K562 (cell line): ENCODE data around the gene LY6G6C. TPM values are rescaled to one million over a fixed set of nuclear protein-coding genes. Genes with fewer than 3 reads are reported as not detected.
A peak's percentile ranks its signal among the peaks of the same experiment; 100 is the strongest.

Source experiments
- BRD4 ChIP-seq: fragments of 200-600 bp; sonication (generic); IDR thresholded peaks from 2 replicates; pipeline ENCODE4 v1.6.1; 2017; ENCODE audit warnings: inconsistent platforms
- CBFB ChIP-seq: sonication (generic); formaldehyde crosslinking; IDR thresholded peaks from 2 replicates; pipeline ENCODE4 v1.4.0; 2020; ENCODE audit warnings: mild to moderate bottlenecking, missing genetic modification reagents
- CREBBP ChIP-seq: IDR thresholded peaks from one replicate; pipeline ENCODE4 v1.6.1; 2012; ENCODE audit warnings: low read depth, mild to moderate bottlenecking, control low read depth, inconsistent platforms, low read length
- ESRRB ChIP-seq: fragments of 250-450 bp; sonication (Bioruptor Pico); IDR thresholded peaks from 2 replicates; pipeline ENCODE4 v1.5.0; 2020; ENCODE audit warnings: mild to moderate bottlenecking, moderate library complexity, borderline replicate concordance
- FOXA1 ChIP-seq: fragments of 450-650 bp; IDR thresholded peaks from 2 replicates; pipeline ENCODE4 v1.6.1; 2016; ENCODE audit warnings: mild to moderate bottlenecking, borderline replicate concordance
- KAT2B ChIP-seq: IDR thresholded peaks from one replicate; pipeline ENCODE4 v1.6.1; 2012; ENCODE audit warnings: low read depth, mild to moderate bottlenecking, control low read depth, inconsistent platforms, low read length, moderate library complexity
- NFXL1 ChIP-seq: fragments of 450-650 bp; formaldehyde crosslinking; IDR thresholded peaks from 2 replicates; pipeline ENCODE4 v1.4.0; 2021; ENCODE audit warnings: mild to moderate bottlenecking
- POLR2B ChIP-seq: fragments of 450-650 bp; IDR thresholded peaks from 2 replicates; pipeline ENCODE4 v1.6.1; 2018; ENCODE audit warnings: low read depth; ENCODE audit not compliant: partially characterized antibody
- PRPF4 ChIP-seq: fragments of 200-400 bp; formaldehyde crosslinking; IDR thresholded peaks from one replicate; pipeline ENCODE4 v1.6.1; 2017; ENCODE audit warnings: low read length, low read depth, mild to moderate bottlenecking; ENCODE audit not compliant: insufficient read depth, poor library complexity, severe bottlenecking
- RREB1 ChIP-seq: fragments of 250-450 bp; sonication (Bioruptor Pico); IDR thresholded peaks from 2 replicates; pipeline ENCODE4 v1.4.0; 2020
- SMAD1 ChIP-seq: fragments of 150-350 bp; IDR thresholded peaks from 2 replicates; pipeline ENCODE4 v1.6.1; 2014; ENCODE audit warnings: low read length, low read depth; ENCODE audit not compliant: partially characterized antibody
- TAF1 ChIP-seq: IDR thresholded peaks from 2 replicates; pipeline ENCODE4 v1.6.1; 2011; ENCODE audit warnings: mild to moderate bottlenecking, low read length, moderate library complexity; ENCODE audit not compliant: insufficient read depth, control insufficient read depth, severe bottlenecking; ENCODE audit errors: extremely low read depth
- ZNF561 ChIP-seq: fragments of 450-650 bp; formaldehyde crosslinking; conservative IDR thresholded peaks from 2 replicates; pipeline ENCODE4 v1.4.0; 2020; ENCODE audit warnings: mild to moderate bottlenecking, moderate library complexity
- ZNF780A ChIP-seq: fragments of 250-450 bp; sonication (Bioruptor Pico); IDR thresholded peaks from 2 replicates; pipeline ENCODE4 v1.5.0; 2021; ENCODE audit warnings: mild to moderate bottlenecking
- polyA plus RNA-seq, 8 experiments: library from polyadenylated mRNA; depleted of rRNA in 4 of 8; stranded (reverse) in 5 of 8; unstranded in 3 of 8; fragments of >200 nt; fragmentation: Nextera tagmentation in 2 of 8; fragmentation: Illumina TruSeq in 1 of 8; extraction: Ambion mirVana in 2 of 8; extraction: Trizol in 1 of 8; gene quantifications; 2 replicates each; pipeline versions ENCODE4 v1.2.1 to v1.2.3, GENCODE V29; 2011 to 2014; ENCODE audit warnings: inconsistent platforms in 1 of 8, missing spikeins in 1 of 8
- total RNA-seq, 7 experiments: library from RNA; depleted of rRNA in 6 of 7; stranded (reverse); fragments of >200 nt in 6 of 7; fragmentation: Illumina TruSeq in 2 of 7; extraction: Trizol in 2 of 7; gene quantifications; 2 replicates each; pipeline versions ENCODE4 v1.2.1 to v1.2.3, GENCODE V29; 2011 to 2021; ENCODE audit warnings: low replicate concordance in 1 of 7
- TF ChIP-seq, protein P1 (sequence below), 2 experiments: fragments of 450-650 bp in 1 of 2; IDR thresholded peaks; 2 replicates each; pipeline ENCODE4 v1.6.1; 2011 to 2017; ENCODE audit warnings: low read depth in 2 of 2, antibody characterized with exemption in 1 of 2, borderline replicate concordance in 1 of 2, low read length in 1 of 2, mild to moderate bottlenecking in 1 of 2, mixed read lengths in 1 of 2; ENCODE audit not compliant: control insufficient read depth in 1 of 2
- TF ChIP-seq, protein P2 (sequence below): fragments of 200-400 bp; formaldehyde crosslinking; IDR thresholded peaks from 2 replicates; pipeline ENCODE4 v1.6.1; 2017; ENCODE audit warnings: mild to moderate bottlenecking, low read depth, low read length, moderate library complexity

LY6G6C gene
- total and polyA plus RNA-seq, 9 of the 15 experiments (the other 6 are each of a cell fraction or from before 2014, with no cell fraction given), result 0.06 to 0.20 TPM; not detected in 7

DNA sequence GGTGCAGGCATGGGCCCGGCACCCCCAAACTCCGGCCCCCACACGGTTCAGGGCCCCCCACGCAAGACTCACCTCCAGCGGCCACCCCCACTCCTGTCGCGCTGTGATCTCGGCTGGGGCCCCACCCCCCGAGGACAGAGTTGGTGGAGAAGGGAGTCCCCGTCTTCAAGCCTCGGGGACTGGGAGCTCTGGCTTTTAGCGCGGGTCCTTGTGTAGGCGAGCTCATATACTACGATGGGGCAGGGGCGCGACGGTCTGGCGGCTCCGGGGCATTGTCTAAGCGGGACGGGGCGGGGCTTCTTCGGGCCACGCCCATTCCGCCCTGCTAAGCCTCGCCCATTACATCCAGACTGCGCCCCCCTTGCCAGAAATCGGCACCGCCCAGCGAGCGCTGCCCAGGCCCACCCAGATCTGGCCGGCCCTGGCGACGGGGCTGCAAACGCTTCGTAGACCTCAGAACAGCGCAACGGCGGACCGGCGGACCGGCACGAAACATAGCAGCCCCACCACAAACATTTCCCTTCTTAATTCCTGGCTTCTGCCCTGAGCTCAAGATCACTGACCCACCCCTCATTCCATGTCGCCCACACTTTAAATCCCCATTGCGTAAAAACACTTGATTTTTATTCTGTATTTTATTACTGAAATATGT is 8.6 kb upstream of the LY6G6C start (continued):
- TF ChIP-seq, protein P1, sequence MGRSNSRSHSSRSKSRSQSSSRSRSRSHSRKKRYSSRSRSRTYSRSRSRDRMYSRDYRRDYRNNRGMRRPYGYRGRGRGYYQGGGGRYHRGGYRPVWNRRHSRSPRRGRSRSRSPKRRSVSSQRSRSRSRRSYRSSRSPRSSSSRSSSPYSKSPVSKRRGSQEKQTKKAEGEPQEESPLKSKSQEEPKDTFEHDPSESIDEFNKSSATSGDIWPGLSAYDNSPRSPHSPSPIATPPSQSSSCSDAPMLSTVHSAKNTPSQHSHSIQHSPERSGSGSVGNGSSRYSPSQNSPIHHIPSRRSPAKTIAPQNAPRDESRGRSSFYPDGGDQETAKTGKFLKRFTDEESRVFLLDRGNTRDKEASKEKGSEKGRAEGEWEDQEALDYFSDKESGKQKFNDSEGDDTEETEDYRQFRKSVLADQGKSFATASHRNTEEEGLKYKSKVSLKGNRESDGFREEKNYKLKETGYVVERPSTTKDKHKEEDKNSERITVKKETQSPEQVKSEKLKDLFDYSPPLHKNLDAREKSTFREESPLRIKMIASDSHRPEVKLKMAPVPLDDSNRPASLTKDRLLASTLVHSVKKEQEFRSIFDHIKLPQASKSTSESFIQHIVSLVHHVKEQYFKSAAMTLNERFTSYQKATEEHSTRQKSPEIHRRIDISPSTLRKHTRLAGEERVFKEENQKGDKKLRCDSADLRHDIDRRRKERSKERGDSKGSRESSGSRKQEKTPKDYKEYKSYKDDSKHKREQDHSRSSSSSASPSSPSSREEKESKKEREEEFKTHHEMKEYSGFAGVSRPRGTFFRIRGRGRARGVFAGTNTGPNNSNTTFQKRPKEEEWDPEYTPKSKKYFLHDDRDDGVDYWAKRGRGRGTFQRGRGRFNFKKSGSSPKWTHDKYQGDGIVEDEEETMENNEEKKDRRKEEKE (IDR thresholded peaks at IDR 0.05; ENCODE audit: borderline replicate concordance in 1 of 2, control insufficient read depth in 1 of 2, low read depth in 2 of 2, low read length in 1 of 2), result peak; percentile 74 to 86
- TF ChIP-seq SMAD1 (peak; percentile 3), CBFB (CRISPR knock-in tag) (no peak), TAF1 (peak; percentile 69), BRD4 (0 out of 2 replicates have a peak, but pooled peaks have one; percentile 16), NFXL1 (CRISPR knock-in tag) (peak; percentile 94), KAT2B (no peak), ZNF561 (CRISPR knock-in tag) (peak; percentile 94), RREB1 (CRISPR knock-in tag) (peak; percentile 95), CREBBP (no peak), ZNF780A (CRISPR knock-in tag) (peak; percentile 98), ESRRB (CRISPR knock-in tag) (peak; percentile 96), POLR2B (peak; percentile 99), PRPF4 (no peak), FOXA1 (no peak)
- TF ChIP-seq, protein P2, sequence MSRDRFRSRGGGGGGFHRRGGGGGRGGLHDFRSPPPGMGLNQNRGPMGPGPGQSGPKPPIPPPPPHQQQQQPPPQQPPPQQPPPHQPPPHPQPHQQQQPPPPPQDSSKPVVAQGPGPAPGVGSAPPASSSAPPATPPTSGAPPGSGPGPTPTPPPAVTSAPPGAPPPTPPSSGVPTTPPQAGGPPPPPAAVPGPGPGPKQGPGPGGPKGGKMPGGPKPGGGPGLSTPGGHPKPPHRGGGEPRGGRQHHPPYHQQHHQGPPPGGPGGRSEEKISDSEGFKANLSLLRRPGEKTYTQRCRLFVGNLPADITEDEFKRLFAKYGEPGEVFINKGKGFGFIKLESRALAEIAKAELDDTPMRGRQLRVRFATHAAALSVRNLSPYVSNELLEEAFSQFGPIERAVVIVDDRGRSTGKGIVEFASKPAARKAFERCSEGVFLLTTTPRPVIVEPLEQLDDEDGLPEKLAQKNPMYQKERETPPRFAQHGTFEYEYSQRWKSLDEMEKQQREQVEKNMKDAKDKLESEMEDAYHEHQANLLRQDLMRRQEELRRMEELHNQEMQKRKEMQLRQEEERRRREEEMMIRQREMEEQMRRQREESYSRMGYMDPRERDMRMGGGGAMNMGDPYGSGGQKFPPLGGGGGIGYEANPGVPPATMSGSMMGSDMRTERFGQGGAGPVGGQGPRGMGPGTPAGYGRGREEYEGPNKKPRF, result no peak
